Measurements from ENCODE around the gene ITGAV.
"Not testable (repeated sequence)": the region's sequence is repeated elsewhere in the genome, so short reads cannot be mapped to it uniquely, and the experiment has no call there.

DNA sequence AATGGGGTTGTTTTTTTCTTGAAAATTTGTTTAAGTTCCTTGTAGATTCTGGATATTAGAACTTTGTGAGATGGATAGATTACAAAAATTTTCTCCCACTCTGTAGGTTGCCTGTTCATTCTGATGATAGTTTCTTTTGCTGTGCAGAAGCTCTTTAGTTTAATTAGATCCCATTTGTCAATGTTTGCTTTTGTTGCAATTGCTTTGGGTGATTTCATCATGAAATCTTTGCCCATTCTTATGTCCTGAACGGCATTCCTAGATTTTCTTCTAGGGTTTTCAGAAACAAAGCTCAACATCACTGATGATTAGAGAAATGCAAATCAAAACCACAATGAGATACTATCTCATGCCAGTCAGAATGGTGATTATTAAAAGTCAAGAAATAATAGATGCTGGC lies 21.3 kb upstream of the ITGAV start:
- not testable (repeated sequence) for TF ChIP-seq POLR2A, POLR2AphosphoS5 (IDR thresholded peaks at IDR 0.05; ENCODE audit: low read depth, low read length)
